A549 (cell line): ENCODE data around the gene RAB8B. TPM values are rescaled to one million over a fixed set of nuclear protein-coding genes. Genes with fewer than 3 reads are reported as not detected.

ENCODE experiments used
- ATAC-seq, 2 experiments: fragments of 200-7000 bp in 1 of 2; fragments of >200 bp in 1 of 2; cut with Nextera tagmentation in 1 of 2; cut with Tn5 transposase in 1 of 2; 3 replicates each; pipeline versions ENCODE4 v1.8.0 to v1.9.1; 2018 to 2020; ENCODE audit warnings: mild to moderate bottlenecking in 1 of 2, moderate library complexity in 1 of 2
- CTCF ChIA-PET: fragments of 300-600 bp; sonication (Branson Sonifier 250); formaldehyde crosslinking; extraction: SDS; loops from one replicate; lab custom pipeline; 2021; ENCODE audit warnings: antibody characterized with exemption, inconsistent platforms; lab: Yijun Ruan, JAX
- POLR2A ChIA-PET: fragments of 350-600 bp; formaldehyde crosslinking; extraction: SDS; loops from one replicate; lab custom pipeline; 2021; ENCODE audit warnings: antibody characterized with exemption, inconsistent platforms; lab: Yijun Ruan, JAX
- DNase-seq, 2 experiments: peaks; one replicate each; pipeline versions ENCODE4 v3.0.0 to v3.0.0-alpha.2; 2011 to 2016; ENCODE audit warnings: low read depth in 1 of 2, low spot score in 1 of 2
- FAIRE-seq: peaks from 2 replicates; lab custom pipeline; 2011; peaks lifted over from hg19 to GRCh38; lab: Jason Lieb, UNC
- H3K27ac ChIP-seq, 2 experiments: fragments of >200 bp; sonication (Bioruptor Twin); formaldehyde crosslinking; 3 replicates each; pipeline ENCODE4 v1.5.1; 2016 to 2017
- H3K4me1 ChIP-seq: fragments of >200 bp; sonication (Bioruptor Twin); formaldehyde crosslinking; 3 replicates; pipeline ENCODE4 v1.6.1; 2016
- H3K4me2 ChIP-seq: fragments of >200 bp; sonication (Bioruptor Twin); formaldehyde crosslinking; 3 replicates; pipeline ENCODE4 v1.6.1; 2016
- H3K4me3 ChIP-seq: fragments of >200 bp; sonication (Bioruptor Twin); formaldehyde crosslinking; 3 replicates; pipeline ENCODE4 v1.5.1; 2016
- H3K9me3 ChIP-seq: fragments of >200 bp; sonication (Bioruptor Twin); formaldehyde crosslinking; 3 replicates; pipeline ENCODE4 v1.6.1; 2016
- BCL3 ChIP-seq: fragments of >200 bp; sonication (Bioruptor Twin); formaldehyde crosslinking; IDR thresholded peaks from 3 replicates; pipeline ENCODE4 v1.6.1; 2016
- CBX2 ChIP-seq: fragments of 200-600 bp; sonication (generic); IDR thresholded peaks from 2 replicates; pipeline ENCODE4 v1.6.1; 2016; ENCODE audit warnings: low read depth, mild to moderate bottlenecking, borderline replicate concordance
- CHD2 ChIP-seq: fragments of 150-350 bp; IDR thresholded peaks from 2 replicates; pipeline ENCODE4 v1.6.1; 2014; ENCODE audit warnings: low read length; ENCODE audit not compliant: partially characterized antibody
- E2F6 ChIP-seq: IDR thresholded peaks from 2 replicates; pipeline ENCODE4 v1.6.1; 2012; ENCODE audit warnings: low read depth, borderline replicate concordance
- EHF ChIP-seq: fragments of 250-450 bp; sonication (Bioruptor Pico); IDR thresholded peaks from 2 replicates; pipeline ENCODE4 v1.5.0; 2020; ENCODE audit warnings: mild to moderate bottlenecking
- EP300 ChIP-seq, 2 experiments: fragments of >200 bp; sonication (Bioruptor Twin); formaldehyde crosslinking; IDR thresholded peaks; 2 replicates in 1 of 2; 3 replicates in 1 of 2; pipeline ENCODE4 v1.6.1; 2016 to 2017
- FOSB ChIP-seq: fragments of 250-450 bp; sonication (Bioruptor Pico); IDR thresholded peaks from 2 replicates; pipeline ENCODE4 v1.5.0; 2020; ENCODE audit warnings: mild to moderate bottlenecking, moderate library complexity
- GATA3 ChIP-seq: IDR thresholded peaks from 2 replicates; pipeline ENCODE4 v1.6.1; 2012; ENCODE audit warnings: borderline replicate concordance
- HDAC2 ChIP-seq: fragments of 200-600 bp; sonication (generic); IDR thresholded peaks from 2 replicates; pipeline ENCODE4 v1.6.1; 2016
- HES2 ChIP-seq: fragments of >200 bp; sonication (Bioruptor Twin); formaldehyde crosslinking; IDR thresholded peaks from 2 replicates; pipeline ENCODE4 v1.6.1; 2016
- HEYL ChIP-seq: fragments of 250-450 bp; sonication (Bioruptor Pico); IDR thresholded peaks from 2 replicates; pipeline ENCODE4 v1.8.0; 2021; ENCODE audit warnings: mild to moderate bottlenecking, moderate library complexity
- HMGXB4 ChIP-seq: fragments of 250-450 bp; sonication (Bioruptor Pico); IDR thresholded peaks from 2 replicates; pipeline ENCODE4 v1.5.0; 2021; ENCODE audit warnings: mild to moderate bottlenecking, moderate library complexity, borderline replicate concordance
- HOXA7 ChIP-seq: fragments of 250-450 bp; sonication (Bioruptor Pico); IDR thresholded peaks from 2 replicates; pipeline ENCODE4 v1.5.0; 2020; ENCODE audit warnings: mild to moderate bottlenecking, moderate library complexity
- JUN ChIP-seq, 2 experiments: fragments of >200 bp; sonication (Bioruptor Twin); formaldehyde crosslinking; IDR thresholded peaks; 2 replicates in 1 of 2; 3 replicates in 1 of 2; pipeline ENCODE4 v1.6.1; 2016 to 2017
- JUNB ChIP-seq: fragments of >200 bp; sonication (Bioruptor Twin); formaldehyde crosslinking; IDR thresholded peaks from 2 replicates; pipeline ENCODE4 v1.6.1; 2016
- KDM5A ChIP-seq: fragments of 200-600 bp; sonication (generic); IDR thresholded peaks from 2 replicates; pipeline ENCODE4 v1.6.1; 2016; ENCODE audit warnings: antibody characterized with exemption, mild to moderate bottlenecking
- MAFK ChIP-seq: fragments of 450-650 bp; IDR thresholded peaks from 2 replicates; pipeline ENCODE4 v1.6.1; 2014; ENCODE audit not compliant: partially characterized antibody
- MAX ChIP-seq: IDR thresholded peaks from 2 replicates; pipeline ENCODE4 v1.6.1; 2012
- NFE2L2 ChIP-seq: fragments of 150-350 bp; conservative IDR thresholded peaks from 2 replicates; pipeline ENCODE4 v1.6.1; 2014; ENCODE audit warnings: low read length
- NPAS2 ChIP-seq: fragments of 250-450 bp; sonication (Bioruptor Pico); IDR thresholded peaks from 2 replicates; pipeline ENCODE4 v1.8.0; 2022; ENCODE audit warnings: mild to moderate bottlenecking, moderate library complexity, borderline replicate concordance
- PHF8 ChIP-seq: fragments of 200-600 bp; sonication (generic); IDR thresholded peaks from 2 replicates; pipeline ENCODE4 v1.6.1; 2016; ENCODE audit warnings: low read depth, mild to moderate bottlenecking, antibody characterized with exemption, moderate library complexity, borderline replicate concordance
- POLR2A ChIP-seq: IDR thresholded peaks from 2 replicates; pipeline ENCODE4 v1.6.1; 2012; ENCODE audit warnings: mild to moderate bottlenecking, low read length
- RFX5 ChIP-seq: fragments of 450-650 bp; IDR thresholded peaks from 2 replicates; pipeline ENCODE4 v1.7.1; 2014; ENCODE audit warnings: antibody characterized with exemption, mild to moderate bottlenecking, moderate library complexity
- RNF2 ChIP-seq: fragments of 200-600 bp; sonication (generic); IDR thresholded peaks from 2 replicates; pipeline ENCODE4 v1.6.1; 2016; ENCODE audit warnings: low read depth, mild to moderate bottlenecking, antibody characterized with exemption, moderate library complexity, borderline replicate concordance
- TFCP2L1 ChIP-seq: fragments of 250-450 bp; sonication (Bioruptor Pico); IDR thresholded peaks from 2 replicates; pipeline ENCODE4 v1.5.0; 2021; ENCODE audit warnings: mild to moderate bottlenecking
- USF2 ChIP-seq: fragments of 450-650 bp; IDR thresholded peaks from 2 replicates; pipeline ENCODE4 v1.6.1; 2014; ENCODE audit warnings: antibody characterized with exemption
- ZFP36 ChIP-seq: fragments of 450-650 bp; IDR thresholded peaks from 2 replicates; pipeline ENCODE4 v1.6.1; 2014; ENCODE audit warnings: borderline replicate concordance; ENCODE audit not compliant: partially characterized antibody
- ZNF302 ChIP-seq: fragments of 250-450 bp; sonication (Bioruptor Pico); IDR thresholded peaks from 2 replicates; pipeline ENCODE4 v1.9.0; 2021; ENCODE audit warnings: inconsistent platforms, mild to moderate bottlenecking, moderate library complexity
- WGBS: methylation state at CpG from one replicate; pipeline ENCODE4 v1.1.6; 2017; ENCODE audit errors: missing lambda C conversion rate; 5-methylcytosine and 5-hydroxymethylcytosine counted together
- polyA plus RNA-seq, 4 experiments: library from polyadenylated mRNA; depleted of rRNA in 3 of 4; stranded (reverse); fragments of >200 nt; fragmentation: RNase III in 1 of 4; extraction: RNeasy Plus Mini Kit Qiagen cat#74134 plus additional on column Dnase treatment in 1 of 4; gene quantifications; 2 replicates in 3 of 4; 3 replicates in 1 of 4; pipeline ENCODE4 v1.2.3, GENCODE V29; 2011 to 2017

RAB8B gene
- polyA plus RNA-seq, 2 of the 4 experiments (the other 2 are of a cell fraction) = 21.5 to 41.4 TPM

GRCh38 chr15:63218100-63218808 lies 28.8 kb downstream of the RAB8B start:
- POLR2A ChIA-PET = no interaction called here
- H3K9me3 ChIP-seq = no peaks in the 10 kb centered on the region
- H3K4me1 ChIP-seq = peaks cover 27% of the 10 kb centered on the region
- FAIRE-seq (no peak), DNase-seq (peak in 1 of 2 experiments; percentile 18), ATAC-seq (no peak)
- no peak overlapping the region for H3K4me3 ChIP-seq
- WGBS = 72% methylated on average over 5 of the region's 5 CpGs
- CTCF ChIA-PET = interaction anchor here (0.5 to 1.7 kb wide), 5 partner anchors 11 to 152 kb away, joined by 3 to 5 read pairs (median 3); no protein-coding TSS in a partner anchor
- no peak overlapping the region for H3K27ac ChIP-seq
- peak overlapping the region; percentile 31; the same call in 2 of the 3 replicates for H3K4me2 ChIP-seq
- TF ChIP-seq GATA3 (no peak), HMGXB4 (no peak), CHD2 (no peak), JUN (IDR thresholded peaks at IDR 0.05) (no peak), RNF2 (no peak), KDM5A (no peak), NPAS2 (CRISPR knock-in tag) (no peak), TFCP2L1 (CRISPR knock-in tag) (no peak), EHF (CRISPR knock-in tag) (no peak), ZFP36 (no peak), NFE2L2 (no peak), BCL3 (no peak)

GRCh38 chr15:63219196-63219710 lies 29.8 kb downstream of the RAB8B start:
- ChIA-PET POLR2A (no interaction called here), CTCF (interaction anchor here (0.7 kb wide), 1 partner anchor 23 kb away, joined by 4 read pairs; no protein-coding TSS in a partner anchor)
- Histone ChIP-seq H3K4me2 (no peak overlapping the region), H3K9me3 (no peaks in the 10 kb centered on the region), H3K27ac (no peak overlapping the region), H3K4me3 (no peak overlapping the region), H3K4me1 (peaks cover 25% of the 10 kb centered on the region)
- no peak for TF ChIP-seq CHD2
- no peak for TF ChIP-seq JUNB
- no peak for TF ChIP-seq NPAS2 (CRISPR knock-in tag)
- no peak for TF ChIP-seq EHF (CRISPR knock-in tag)
- TF ChIP-seq RFX5 = no peak
- TF ChIP-seq ZFP36 = no peak
- TF ChIP-seq NFE2L2 = no peak
- TF ChIP-seq ZNF302 = no peak
- no peak for TF ChIP-seq POLR2A
- no peak for TF ChIP-seq EP300 (IDR thresholded peaks at IDR 0.05)
- no peak for TF ChIP-seq PHF8
- ATAC-seq (no peak), FAIRE-seq (no peak), DNase-seq (no peak)
- WGBS = 94% methylated on average over 3 of the region's 3 CpGs

- ATAC-seq = peak; percentile 33 to 38; a peak in 2 of 6 replicates
- H3K4me2 ChIP-seq = no peak overlapping the region; the same call in 2 of the 3 replicates
- FAIRE-seq = no peak
- H3K9me3 ChIP-seq = no peaks in the 10 kb centered on the region
- 71% methylated on average over 3 of the region's 3 CpGs for WGBS
- H3K4me1 ChIP-seq = peaks cover 25% of the 10 kb centered on the region
- ChIA-PET POLR2A (no interaction called here), CTCF (interaction anchor here (0.9 to 1.5 kb wide), 2 partner anchors 10 to 44 kb away, joined by 3 to 4 read pairs; no protein-coding TSS in a partner anchor)
- no peak overlapping the region for H3K4me3 ChIP-seq
- no peak overlapping the region for H3K27ac ChIP-seq
- DNase-seq = no peak
- TF ChIP-seq HEYL = no peak
- TF ChIP-seq CBX2 = no peak
- no peak for TF ChIP-seq MAFK
- TF ChIP-seq BCL3 = no peak
- TF ChIP-seq USF2 = no peak
- no peak for TF ChIP-seq HES2
- TF ChIP-seq MAX = no peak
- no peak for TF ChIP-seq EP300 (IDR thresholded peaks at IDR 0.05)
- TF ChIP-seq FOSB (CRISPR knock-in tag) = no peak
- no peak for TF ChIP-seq KDM5A
- no peak for TF ChIP-seq HOXA7 (CRISPR knock-in tag)
- no peak for TF ChIP-seq HDAC2
- TF ChIP-seq PHF8 = no peak
- TF ChIP-seq E2F6 = no peak
Observed at GRCh38 chr15:63221346-63221745, 31.9 kb downstream of the RAB8B start.
